GM21723 (cell line): Measurements from ENCODE around the gene PMP22.

Experiments
- ATAC-seq: cut with Tn5 transposase; IDR thresholded peaks from one replicate; pipeline ENCODE4 v1.9.1; 2021; ENCODE audit warnings: mild to moderate bottlenecking, moderate library complexity; ENCODE audit not compliant: unreplicated experiment

PMP22 gene

DNA sequence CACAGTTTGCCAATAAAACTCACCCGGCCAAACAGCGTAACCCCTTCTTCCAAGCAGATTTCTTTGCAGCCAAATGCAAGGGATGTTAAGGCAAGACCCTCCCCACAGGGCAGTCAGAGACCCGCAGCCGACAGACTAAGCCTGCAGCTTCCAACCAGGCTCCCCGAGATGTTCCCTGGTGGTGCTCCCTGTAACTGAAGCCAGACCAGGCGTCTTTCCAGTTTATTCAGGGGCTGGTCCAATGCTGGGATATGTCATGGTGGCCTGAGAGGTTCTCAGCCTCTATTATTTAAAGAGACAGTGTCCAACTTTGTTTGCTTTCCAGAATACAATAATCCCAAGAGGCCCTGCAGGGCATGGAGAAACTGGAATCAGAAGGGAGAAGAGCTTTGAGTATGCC lies at the start of gene PMP22:
TSS of gene PMP22 (minus strand) at position 196 of the 400 bp plus-strand sequence. CDS start 4,599 bp downstream, outside the sequence.
- no peak for ATAC-seq

DNA sequence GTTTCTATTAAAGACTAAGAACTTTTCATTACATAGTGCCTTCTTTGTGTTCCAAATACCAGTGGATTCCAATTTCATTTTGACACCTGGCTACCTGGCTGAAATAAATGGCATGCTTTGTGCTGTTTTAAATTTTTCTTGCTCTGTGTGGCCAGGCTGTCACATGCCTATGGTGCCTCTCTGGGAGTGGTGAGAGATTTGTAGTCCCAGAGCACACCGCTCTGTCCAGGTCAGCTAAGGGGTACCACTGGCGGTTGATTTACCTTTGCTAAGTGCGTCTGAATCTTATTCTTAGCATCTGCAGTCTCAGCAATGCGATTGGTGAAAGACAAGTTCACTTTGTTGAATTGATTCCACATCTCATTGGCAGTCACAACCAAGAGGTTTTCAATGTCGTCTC lies 46.9 kb upstream of the PMP22 start:
- no peak for ATAC-seq

DNA sequence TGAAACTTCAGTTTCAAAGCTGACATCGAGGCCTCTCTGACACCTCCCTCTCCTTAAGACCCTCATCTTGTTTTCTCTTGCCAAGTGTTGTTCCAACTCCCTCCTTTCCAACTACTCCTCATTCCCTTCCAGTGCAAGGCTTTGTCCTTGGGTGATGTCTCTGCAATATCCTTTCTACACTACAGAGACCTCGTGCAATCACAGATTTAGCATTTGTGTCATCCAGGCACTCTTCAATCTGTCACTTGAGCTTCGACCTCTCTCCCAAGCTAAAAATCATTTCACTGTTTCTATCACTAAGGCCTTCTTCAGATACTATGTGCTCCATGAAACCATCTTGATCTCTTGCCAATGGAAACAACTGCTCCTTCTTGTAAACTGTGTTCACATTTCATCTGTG lies 44.7 kb upstream of the PMP22 start:
- no peak for ATAC-seq

DNA sequence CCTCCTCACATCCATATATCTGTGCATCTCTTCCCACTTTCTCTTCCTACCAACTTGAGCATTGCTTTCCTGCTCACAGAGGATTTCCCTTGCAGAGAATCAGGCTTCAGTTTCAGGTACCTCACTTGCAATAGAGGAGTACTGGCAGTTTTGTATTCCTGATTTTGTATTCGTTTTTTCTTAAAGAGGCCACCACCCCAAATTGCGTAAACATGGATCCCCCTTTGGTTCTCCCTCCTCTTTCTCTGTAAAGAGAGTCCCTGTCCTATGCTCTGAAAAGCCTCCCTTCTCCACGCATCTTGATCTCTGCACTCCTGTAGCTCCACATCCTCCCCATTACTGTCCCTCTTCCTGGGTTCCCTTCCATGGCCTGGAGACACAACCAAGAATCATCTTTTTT lies 44.1 kb upstream of the PMP22 start:
- ATAC-seq = no peak

DNA sequence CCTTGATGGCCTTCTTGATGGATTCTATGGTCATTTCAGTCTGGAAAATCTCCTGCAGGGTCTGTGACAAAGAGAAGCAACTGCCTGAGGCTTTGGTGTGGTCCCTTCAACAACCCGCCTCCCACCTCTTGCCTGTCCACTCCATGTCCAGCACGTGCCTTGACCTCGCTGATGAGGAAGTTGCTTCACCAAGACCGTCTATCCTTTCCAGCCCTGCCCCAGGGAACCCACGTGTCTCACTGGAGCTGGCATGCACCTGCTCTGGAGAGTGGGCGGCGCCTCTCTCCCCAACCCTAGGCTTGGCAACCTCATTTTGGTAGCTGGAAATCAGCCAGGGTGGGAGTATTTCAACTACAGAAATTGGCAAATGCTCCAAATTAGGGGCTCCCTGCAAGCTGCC lies 43.6 kb upstream of the PMP22 start:
- ATAC-seq = no peak

DNA sequence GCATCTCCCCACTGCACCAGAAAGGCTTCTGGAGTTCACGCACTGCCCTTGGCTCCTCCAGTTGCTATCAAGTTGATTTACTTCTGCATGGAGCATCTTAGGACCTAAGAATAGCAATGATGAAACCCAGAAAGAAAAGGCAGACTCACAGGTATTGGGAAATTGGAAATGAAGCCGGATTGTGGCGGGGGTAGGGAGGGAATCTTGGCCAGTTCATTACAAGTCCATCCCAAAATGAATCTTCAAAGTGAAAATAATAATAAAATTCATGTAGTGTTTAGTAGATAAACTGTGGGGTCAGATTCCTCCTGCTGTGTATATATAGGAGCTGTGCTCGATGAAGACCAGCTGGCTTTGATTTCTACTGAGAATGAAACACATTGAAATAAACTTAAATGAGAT lies 42.6 kb upstream of the PMP22 start:
- no peak for ATAC-seq

DNA sequence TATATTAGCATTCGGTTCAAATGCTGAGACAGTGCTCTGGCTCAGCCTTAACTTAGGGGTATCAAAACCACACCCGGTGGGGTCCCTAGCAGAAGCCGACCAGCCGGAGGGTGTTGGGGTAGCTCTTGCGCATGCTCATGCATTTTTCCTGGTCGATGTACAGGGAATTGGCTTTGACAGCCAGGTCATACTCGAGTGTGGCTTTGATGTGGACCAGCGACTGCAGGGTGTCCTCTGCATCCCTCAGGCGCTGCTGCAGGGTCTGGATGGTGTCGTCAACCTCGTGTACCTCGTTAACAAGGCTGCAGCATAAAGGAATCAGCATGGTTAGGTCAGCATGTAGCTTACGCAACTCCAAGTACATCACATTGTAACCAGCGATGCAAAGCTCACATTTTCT lies 38.7 kb upstream of the PMP22 start:
- no peak for ATAC-seq

DNA sequence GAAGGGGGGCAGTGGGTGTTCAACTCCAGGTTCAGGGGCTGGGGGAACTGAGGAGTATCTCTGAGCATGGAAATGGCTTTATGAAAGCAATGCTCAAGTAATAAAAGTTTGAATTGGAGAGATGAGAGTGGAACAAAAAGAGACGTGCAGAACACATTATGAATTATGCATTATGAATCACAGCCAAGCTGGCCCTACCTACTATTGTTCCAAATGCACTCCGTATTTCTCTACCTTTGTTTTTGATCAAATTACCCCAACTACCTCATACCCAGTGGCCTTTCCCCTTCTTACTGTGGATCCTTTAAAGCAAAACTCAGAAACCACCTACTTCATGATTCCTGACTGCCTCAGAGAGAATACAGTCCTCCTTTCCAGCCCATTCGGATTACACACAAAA lies 38.1 kb upstream of the PMP22 start:
- no peak for ATAC-seq

DNA sequence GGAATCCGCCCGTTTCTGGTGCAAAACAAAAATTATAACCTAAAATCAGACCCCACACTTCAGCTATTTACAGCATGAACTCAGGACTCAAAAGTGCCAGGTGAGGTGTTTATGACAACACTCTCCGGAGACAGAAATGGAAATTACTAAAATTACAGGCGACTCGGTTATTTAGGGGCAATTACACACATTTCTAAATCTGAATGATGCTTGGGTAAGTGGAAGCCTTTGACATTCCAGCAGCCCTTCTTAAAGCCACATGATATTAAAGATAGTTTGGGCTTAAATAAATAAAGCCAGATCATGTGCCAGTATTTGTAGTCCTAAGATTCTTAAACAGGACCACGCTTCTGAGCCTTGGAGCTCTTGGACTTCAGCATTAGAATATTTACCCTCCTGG lies 36.7 kb upstream of the PMP22 start:
- no peak for ATAC-seq

DNA sequence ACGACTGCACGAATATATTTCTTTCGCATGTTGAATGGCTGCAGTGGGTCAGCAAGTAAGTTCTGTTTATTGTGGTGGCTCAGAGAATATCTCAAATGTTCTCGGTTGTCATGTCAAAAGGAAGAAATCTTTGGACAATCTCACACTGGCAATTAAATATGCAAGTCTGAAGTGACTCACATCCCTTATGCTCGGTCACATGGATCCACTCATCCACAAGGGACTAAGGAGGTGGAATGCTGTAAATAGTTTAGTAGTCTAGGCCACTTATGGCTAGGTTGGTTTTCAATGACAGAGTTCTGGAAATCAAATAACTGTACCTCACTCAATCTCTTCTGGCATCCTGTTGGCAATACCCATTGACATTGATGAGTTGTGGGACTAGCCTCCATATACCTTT lies 33.0 kb upstream of the PMP22 start:
- ATAC-seq = no peak

DNA sequence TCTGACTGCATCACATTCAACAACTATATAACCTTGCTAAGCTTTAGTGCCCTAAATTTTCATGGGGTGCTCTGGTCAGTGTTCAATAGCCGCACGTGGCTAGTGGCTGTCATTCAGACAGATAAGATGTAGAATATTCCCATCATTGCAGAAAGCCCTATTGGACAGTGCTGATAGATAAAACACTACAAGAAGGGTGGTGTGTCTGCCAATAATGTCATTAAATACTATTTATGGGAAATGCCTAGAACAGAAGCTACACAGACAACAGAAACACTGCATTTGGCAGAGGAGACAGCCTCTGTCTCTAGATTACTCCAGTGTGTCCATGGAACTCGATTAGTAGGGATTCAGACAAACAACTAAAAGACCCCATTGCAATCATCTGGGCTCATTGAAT lies 28.4 kb upstream of the PMP22 start:
- ATAC-seq = no peak

DNA sequence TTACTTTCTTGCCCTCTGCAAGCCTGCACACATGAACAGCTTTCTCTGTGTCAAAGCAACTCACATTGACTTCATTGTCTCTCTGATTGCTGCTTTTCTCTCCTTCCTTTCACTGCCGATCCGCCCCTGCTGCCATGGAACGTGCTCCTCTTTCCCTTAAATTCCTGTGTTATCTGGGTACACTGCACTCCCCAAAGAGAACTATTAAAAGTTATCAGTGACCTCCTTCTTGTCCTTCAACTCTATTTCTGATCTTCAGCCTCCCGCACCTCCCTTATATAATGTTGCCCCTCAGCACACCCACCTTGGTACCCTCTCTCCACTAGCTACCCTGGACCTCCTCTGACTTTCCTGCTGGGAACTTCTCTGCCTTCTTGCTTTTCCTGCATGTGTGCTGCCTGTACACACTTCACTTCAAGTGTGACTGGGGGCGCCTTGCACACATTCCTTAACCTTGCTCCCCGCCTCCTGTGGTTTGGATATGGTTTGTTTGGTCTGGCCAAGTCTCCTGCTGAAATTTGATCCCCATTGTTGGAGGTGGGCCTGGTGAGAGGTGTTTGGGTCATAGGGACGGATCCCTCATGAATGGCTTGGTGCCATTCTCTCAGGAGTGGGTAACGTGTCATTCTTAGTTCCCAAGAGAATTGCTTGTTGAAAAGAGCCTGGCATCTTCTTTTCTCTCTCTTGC lies 26.7 kb upstream of the PMP22 start:
- ATAC-seq = no peak

DNA sequence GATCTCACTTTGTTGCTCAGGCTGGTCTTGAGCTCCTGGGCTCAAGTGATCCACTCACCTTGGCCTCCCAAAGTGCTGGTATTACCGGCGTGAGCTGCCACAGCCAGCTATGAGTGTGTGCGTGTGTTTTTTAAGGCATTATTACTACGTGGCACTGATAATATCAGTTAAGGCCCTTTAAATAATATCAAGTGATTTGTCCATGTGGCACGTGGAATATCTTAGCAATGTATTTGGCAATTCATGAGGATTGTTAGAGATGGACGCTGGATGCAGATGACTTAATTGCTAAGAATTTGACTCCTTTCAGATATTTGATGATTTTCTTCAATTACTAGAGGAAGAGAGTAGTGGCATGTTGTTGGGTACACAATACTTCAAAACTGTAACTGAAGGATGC lies 25.5 kb upstream of the PMP22 start:
- ATAC-seq = no peak

DNA sequence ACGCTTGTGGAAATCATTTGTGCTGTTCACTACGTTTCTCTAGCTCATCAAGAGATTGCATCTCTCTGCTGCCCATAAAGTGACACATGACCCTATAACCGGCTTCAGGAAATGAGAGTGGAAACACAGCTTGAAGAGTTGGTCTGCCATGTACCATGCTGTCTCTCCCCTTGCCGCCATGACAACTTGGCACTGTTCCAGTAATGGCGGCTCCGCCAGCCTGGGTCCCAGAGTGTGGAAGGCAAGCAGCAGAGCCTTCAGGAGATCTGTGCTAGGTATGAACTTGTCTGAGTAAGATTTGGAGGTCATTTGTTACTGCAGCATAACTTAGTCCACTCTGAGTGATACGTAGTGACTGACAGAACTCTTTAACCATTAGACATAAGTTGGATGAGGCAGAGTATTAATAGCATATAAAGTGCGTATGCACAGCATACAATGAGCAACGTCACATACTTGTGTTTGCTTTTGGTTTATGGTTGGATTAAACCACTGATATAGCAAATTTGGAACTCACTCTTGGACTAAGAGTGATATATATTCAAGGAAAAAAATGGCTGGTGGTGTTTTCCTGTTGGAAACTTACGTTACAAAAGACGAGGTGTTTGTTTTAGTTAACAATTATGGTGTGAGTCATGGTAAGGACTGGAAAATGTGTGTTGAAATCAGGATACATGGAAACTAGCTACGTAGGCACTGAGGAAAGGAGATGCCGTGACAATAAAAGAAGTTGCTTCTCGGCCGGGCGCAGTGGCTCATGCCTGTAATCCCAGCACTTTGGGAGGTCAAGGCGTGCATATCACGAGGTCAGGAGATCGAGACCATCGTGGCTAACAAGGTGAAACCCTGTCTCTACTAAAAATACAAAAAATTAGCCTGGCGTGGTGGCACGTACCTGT lies 24.4 kb upstream of the PMP22 start:
- ATAC-seq = no peak

DNA sequence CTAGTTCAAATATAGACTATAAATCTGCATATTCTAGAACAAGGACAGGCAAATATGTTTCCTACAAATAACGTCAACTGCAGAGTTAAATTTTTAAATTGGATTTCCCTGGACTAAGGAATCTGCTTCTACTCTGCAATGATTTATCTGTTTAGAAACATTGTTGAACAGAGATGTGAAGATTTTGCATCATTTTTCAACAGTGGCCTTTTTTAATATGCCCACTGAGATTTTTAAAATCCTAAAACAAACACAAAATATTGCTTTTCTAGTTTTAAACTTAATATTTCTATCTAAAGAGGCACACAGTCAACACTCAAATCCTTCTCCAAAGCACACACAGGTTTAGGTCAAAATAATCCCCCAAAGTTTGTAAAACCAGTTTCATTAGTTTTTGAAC lies 23.7 kb upstream of the PMP22 start:
- no peak for ATAC-seq

DNA sequence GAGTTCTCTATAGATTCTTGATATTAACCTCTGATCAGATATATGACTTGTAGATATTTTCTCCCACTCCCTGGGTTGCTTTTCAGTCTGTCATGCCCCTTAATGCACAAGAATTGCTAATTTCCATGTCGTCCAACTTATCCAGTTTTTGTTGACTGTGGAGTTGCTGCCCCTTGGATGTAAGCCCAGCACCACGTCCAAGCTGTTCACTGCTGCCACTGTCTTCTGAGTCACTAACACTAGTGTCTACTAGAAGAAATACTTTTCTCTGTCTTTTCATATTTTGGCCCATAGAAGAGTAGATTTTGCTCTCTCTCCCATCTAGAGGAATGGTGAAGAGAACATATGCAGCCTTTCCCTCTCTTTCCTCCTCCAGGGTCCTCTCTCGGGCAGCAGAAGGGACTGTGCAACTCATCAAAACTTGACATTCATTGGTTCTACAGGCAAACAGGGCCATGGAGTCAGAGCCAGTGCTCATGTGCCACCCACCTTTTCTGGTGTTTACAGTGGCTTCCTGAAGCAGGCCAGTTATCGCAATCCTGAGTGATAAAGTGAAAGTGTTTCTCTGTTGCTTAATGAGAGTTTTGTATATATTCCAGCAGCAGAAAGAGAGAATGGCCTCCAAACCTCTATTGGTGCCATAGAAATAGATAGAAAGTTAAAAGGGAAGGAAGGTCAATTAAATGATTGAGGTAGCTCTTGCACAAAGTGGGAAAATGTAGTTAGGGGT lies 22.6 kb upstream of the PMP22 start:
- ATAC-seq = no peak

DNA sequence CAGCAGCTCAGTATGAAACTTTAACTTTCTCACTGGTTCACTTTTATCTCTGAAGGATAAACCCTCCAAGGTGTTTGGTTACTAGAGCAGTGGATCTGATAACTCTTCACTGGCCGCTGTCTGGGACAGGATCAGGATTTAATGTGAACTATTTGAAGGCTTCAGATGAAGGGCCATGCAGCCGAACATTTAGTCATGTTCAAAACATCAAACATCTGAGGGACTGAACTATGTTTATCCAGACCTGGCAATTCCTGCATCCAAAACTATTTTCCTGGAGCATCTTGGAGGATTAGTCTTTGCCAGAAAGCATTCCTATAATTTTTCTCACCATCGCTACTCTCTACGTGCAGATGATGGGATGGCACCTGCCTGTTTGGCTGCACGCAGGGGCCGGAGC lies 20.3 kb upstream of the PMP22 start:
- no peak for ATAC-seq

DNA sequence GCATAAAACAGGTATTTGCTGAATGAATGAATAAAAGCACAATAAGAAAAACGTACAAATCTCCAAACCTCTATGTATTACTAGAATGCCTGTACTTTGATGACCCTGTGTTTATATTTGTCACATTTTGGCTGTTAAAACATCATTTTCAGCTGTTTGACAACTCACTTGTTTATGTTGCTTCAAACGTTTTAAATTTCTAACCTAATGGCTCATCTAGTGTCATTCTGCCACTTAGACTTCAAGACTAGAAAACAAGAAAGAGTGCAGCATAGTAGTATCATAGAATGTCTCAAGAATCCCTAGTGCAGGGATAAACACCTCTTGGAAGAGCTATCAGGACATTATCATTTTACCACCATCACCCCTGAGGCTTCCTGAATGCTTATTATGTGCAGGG lies 19.4 kb upstream of the PMP22 start:
- ATAC-seq = no peak

DNA sequence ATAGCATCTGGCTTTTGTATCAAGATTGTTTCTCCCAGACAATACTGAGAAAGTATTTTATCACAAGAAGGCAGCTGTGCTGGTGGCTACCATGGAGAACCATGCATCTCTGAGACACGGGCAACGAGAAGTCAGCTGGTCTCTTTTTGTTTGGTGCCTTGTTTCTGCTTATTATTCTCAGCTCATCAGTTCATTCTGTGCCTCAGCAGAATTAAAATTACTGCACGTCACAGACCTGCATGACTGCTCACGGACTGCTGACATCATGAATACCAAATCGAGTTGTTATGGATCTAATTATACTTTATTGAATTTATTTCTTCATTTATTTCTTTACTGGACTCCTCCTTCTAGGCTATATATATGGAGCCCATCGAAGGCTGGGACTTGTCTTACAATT lies 19.0 kb upstream of the PMP22 start:
- no peak for ATAC-seq

DNA sequence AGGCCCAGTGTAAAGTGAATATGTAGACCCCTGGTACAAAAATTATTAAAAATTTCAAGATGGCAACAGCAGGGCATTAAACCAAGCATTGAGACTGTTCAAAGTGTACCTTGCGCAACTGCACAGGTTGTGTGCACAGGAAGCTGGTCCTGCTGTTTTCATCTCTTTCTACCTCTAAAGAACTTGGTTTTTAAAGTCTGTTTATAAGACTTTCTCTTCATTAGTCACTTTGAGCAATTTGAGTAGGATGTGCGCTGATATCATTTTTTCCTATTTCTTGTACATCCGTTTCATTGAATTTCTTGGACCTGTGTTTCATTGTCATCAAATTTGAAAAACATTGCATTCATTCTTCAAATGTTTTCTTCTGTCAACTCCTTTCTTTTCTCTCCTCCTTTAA lies 16.8 kb upstream of the PMP22 start:
- ATAC-seq = no peak

DNA sequence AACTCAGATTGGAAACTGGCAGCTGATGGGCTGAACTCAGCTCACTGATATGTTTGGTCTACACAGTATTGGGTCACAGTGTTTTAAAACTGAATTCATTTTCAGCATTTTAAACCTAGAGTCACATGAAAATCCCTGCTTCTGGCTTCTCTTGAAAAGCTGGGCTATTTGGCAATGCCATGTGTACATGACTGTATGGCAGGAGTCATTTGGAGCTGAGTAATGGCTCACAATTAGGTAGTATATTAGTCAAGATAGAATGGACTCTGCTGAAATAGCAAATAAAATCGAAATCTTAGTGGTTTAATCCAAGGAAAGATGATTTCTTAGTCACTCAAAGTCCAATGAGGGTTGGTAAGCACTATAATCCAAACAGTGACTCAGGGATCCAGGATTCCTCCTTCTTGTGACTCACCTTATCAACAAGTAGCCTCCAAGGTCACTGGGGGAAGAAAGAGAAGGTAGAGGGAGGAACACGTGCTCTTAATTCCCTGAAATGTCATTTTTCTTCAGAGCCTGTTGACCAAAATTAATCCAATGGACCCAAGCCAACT lies 13.9 kb upstream of the PMP22 start:
- ATAC-seq = no peak
